ENCODE measurements around the gene EVPL. TPM values are rescaled to one million over a fixed set of nuclear protein-coding genes. Genes with fewer than 3 reads are reported as not detected.
A peak's percentile ranks its signal among the peaks of the same experiment; 100 is the strongest.

Gene EVPL
- total and polyA plus RNA-seq, 2 of the 13 experiments (the other 11 are each of a cell fraction or from before 2014, with no cell fraction given): 2.1 to 8.2 TPM

DNA sequence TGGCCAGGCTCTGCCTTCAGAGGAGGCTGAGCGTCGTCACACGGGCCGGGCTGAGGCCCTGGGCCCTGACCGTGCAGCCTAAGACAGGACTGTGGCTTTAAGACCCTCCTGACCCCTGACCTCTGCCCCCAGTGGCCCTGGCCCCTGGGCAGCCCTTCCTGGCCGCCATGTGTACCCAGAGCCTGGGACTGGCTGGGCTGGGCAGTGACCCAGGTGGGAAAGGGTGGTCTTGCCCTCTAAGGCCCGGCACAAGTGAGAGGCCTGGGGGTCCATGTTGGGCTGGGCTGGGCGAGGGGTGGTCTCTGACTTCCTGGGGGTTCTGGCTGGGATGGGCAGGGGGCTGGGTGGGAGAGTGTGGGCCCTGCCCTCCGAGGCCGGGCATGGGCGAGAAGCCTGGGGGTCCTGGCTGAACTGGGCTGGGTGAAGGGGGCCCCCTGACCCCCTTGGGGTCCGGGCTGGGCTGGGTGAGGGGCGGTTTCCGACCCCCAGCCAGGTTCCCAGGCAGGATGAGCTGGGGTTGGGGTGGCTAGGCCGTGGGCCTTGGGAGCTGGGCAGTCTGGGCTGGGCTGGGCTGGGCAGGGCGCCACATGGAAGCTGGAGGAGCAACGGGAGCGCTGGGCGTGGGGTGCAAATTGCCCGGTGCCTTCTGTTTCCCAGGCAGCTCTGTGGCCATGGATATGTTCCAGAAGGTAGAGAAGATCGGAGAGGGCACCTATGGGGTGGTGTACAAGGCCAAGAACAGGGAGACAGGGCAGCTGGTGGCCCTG, 26.2 kb downstream of the EVPL start, which contains the start of gene CDK3 (continued):
- TF ChIP-seq ZNF468 (CRISPR knock-in tag; IDR thresholded peaks at IDR 0.05) (no peak), CBX1 (IDR thresholded peaks at IDR 0.05; ENCODE audit: low read depth) (no peak), JARID2 (CRISPR knock-in tag; IDR thresholded peaks at IDR 0.05; ENCODE audit: insufficient replicate concordance) (no peak), ZNF431 (CRISPR knock-in tag; IDR thresholded peaks at IDR 0.05; ENCODE audit: borderline replicate concordance, low read depth) (no peak), ZC3H4 (CRISPR knock-in tag; IDR thresholded peaks at IDR 0.05; ENCODE audit: borderline replicate concordance) (no peak), SMYD3 (CRISPR knock-in tag; IDR thresholded peaks at IDR 0.05) (no peak), ZNF546 (CRISPR knock-in tag; conservative IDR thresholded peaks at IDR 0.05) (no peak), KDM1A (CRISPR knock-in tag; IDR thresholded peaks at IDR 0.05) (no peak), GATA4 (IDR thresholded peaks at IDR 0.05; ENCODE audit: borderline replicate concordance, low read depth) (no peak), FOXK1 (CRISPR knock-in tag; IDR thresholded peaks at IDR 0.05; ENCODE audit: borderline replicate concordance, low read depth) (0 out of 2 replicates have a peak, but pooled peaks have one; percentile 1), ZNF75D (CRISPR knock-in tag; IDR thresholded peaks at IDR 0.05; ENCODE audit: borderline replicate concordance) (no peak), ZFAT (CRISPR knock-in tag; conservative IDR thresholded peaks at IDR 0.05) (no peak), CENPT (CRISPR knock-in tag; IDR thresholded peaks at IDR 0.05; ENCODE audit: low read depth) (no peak), HOXA3 (CRISPR knock-in tag; IDR thresholded peaks at IDR 0.05) (no peak), TCF12 (IDR thresholded peaks at IDR 0.05) (no peak), TCF12 (CRISPR knock-in tag; IDR thresholded peaks at IDR 0.05) (no peak), YEATS2 (CRISPR knock-in tag; IDR thresholded peaks at IDR 0.05; ENCODE audit: borderline replicate concordance) (no peak), KAT8 (CRISPR knock-in tag; IDR thresholded peaks at IDR 0.05) (peak; percentile 2; the same call in 1 of the 2 replicates)
- TF ChIP-seq, protein P1, sequence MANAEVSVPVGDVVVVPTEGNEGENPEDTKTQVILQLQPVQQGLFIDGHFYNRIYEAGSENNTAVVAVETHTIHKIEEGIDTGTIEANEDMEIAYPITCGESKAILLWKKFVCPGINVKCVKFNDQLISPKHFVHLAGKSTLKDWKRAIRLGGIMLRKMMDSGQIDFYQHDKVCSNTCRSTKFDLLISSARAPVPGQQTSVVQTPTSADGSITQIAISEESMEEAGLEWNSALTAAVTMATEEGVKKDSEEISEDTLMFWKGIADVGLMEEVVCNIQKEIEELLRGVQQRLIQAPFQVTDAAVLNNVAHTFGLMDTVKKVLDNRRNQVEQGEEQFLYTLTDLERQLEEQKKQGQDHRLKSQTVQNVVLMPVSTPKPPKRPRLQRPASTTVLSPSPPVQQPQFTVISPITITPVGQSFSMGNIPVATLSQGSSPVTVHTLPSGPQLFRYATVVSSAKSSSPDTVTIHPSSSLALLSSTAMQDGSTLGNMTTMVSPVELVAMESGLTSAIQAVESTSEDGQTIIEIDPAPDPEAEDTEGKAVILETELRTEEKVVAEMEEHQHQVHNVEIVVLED (CRISPR knock-in tag; IDR thresholded peaks at IDR 0.05; ENCODE audit: borderline replicate concordance): no peak
- TF ChIP-seq, protein P2, sequence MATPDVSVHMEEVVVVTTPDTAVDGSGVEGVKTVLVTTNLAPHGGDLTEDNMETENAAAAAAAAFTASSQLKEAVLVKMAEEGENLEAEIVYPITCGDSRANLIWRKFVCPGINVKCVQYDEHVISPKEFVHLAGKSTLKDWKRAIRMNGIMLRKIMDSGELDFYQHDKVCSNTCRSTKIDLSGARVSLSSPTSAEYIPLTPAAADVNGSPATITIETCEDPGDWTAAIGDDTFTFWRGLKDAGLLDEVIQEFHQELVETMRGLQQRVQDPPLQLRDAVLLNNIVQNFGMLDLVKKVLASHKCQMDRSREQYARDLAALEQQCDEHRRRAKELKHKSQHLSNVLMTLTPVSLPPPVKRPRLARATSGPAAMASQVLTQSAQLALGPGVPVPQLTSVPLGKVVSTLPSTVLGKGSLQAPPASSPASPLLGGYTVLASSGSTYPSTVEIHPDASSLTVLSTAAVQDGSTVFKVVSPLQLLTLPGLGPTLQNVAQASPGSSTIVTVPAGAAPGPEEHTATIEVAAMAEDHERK (CRISPR knock-in tag; IDR thresholded peaks at IDR 0.05; ENCODE audit: low read depth): no peak
- TF ChIP-seq, protein P3, sequence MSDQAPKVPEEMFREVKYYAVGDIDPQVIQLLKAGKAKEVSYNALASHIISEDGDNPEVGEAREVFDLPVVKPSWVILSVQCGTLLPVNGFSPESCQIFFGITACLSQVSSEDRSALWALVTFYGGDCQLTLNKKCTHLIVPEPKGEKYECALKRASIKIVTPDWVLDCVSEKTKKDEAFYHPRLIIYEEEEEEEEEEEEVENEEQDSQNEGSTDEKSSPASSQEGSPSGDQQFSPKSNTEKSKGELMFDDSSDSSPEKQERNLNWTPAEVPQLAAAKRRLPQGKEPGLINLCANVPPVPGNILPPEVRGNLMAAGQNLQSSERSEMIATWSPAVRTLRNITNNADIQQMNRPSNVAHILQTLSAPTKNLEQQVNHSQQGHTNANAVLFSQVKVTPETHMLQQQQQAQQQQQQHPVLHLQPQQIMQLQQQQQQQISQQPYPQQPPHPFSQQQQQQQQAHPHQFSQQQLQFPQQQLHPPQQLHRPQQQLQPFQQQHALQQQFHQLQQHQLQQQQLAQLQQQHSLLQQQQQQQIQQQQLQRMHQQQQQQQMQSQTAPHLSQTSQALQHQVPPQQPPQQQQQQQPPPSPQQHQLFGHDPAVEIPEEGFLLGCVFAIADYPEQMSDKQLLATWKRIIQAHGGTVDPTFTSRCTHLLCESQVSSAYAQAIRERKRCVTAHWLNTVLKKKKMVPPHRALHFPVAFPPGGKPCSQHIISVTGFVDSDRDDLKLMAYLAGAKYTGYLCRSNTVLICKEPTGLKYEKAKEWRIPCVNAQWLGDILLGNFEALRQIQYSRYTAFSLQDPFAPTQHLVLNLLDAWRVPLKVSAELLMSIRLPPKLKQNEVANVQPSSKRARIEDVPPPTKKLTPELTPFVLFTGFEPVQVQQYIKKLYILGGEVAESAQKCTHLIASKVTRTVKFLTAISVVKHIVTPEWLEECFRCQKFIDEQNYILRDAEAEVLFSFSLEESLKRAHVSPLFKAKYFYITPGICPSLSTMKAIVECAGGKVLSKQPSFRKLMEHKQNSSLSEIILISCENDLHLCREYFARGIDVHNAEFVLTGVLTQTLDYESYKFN (CRISPR knock-in tag; conservative IDR thresholded peaks at IDR 0.05): no peak
- TF ChIP-seq, protein P4, sequence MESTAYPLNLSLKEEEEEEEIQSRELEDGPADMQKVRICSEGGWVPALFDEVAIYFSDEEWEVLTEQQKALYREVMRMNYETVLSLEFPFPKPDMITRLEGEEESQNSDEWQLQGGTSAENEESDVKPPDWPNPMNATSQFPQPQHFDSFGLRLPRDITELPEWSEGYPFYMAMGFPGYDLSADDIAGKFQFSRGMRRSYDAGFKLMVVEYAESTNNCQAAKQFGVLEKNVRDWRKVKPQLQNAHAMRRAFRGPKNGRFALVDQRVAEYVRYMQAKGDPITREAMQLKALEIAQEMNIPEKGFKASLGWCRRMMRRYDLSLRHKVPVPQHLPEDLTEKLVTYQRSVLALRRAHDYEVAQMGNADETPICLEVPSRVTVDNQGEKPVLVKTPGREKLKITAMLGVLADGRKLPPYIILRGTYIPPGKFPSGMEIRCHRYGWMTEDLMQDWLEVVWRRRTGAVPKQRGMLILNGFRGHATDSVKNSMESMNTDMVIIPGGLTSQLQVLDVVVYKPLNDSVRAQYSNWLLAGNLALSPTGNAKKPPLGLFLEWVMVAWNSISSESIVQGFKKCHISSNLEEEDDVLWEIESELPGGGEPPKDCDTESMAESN (CRISPR knock-in tag; conservative IDR thresholded peaks at IDR 0.05): no peak

Data from HepG2 (cell line).